ENCODE results near the gene PRKD3.

Gene PRKD3

GRCh38 chr2:37276291-37276690 is 48.3 kb downstream of the PRKD3 start:
- no peak for DNase-seq (ENCODE audit: low read depth)
- no peak overlapping the region for H3K4me3 ChIP-seq (ENCODE audit: low read depth, low read length)
